ENCODE measurements around the gene PIK3C3.
"Not testable (repeated sequence)": the region's sequence is repeated elsewhere in the genome, so short reads cannot be mapped to it uniquely, and the experiment has no call there.

PIK3C3 gene

GRCh38 chr18:42080340-42080739 is 125.3 kb downstream of the PIK3C3 start:
- no peak for DNase-seq

- DNase-seq = no peak
Observed at GRCh38 chr18:42082415-42083234, 127.6 kb downstream of the PIK3C3 start.

GRCh38 chr18:42086288-42086687 is 131.3 kb downstream of the PIK3C3 start:
- DNase-seq = no peak

- no peak for DNase-seq
Observed at GRCh38 chr18:42087235-42087634, 132.2 kb downstream of the PIK3C3 start.

- no peak for DNase-seq
Observed at GRCh38 chr18:42087876-42088275, 132.8 kb downstream of the PIK3C3 start.

DNA sequence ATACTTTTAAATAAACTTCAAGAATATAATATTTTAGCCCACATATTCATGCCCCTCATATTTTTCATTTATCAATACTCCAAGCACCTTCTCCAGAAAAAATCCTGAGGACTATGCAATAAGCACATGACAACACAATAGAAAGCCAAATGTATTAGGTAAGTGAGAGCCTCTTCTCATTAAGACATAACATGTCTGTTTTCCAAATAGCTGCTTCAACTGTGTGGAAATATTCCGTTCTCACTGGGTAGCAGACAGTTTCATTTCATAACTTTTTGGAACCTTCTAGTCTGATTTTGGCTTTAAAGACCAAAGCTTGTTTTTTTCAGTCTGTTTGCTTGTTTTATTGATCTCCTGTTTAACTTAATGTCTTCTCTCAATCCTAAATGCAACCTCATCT is 137.8 kb downstream of the PIK3C3 start:
- DNase-seq = no peak

GRCh38 chr18:42094875-42095274 is 139.8 kb downstream of the PIK3C3 start:
- no peak for DNase-seq

DNA sequence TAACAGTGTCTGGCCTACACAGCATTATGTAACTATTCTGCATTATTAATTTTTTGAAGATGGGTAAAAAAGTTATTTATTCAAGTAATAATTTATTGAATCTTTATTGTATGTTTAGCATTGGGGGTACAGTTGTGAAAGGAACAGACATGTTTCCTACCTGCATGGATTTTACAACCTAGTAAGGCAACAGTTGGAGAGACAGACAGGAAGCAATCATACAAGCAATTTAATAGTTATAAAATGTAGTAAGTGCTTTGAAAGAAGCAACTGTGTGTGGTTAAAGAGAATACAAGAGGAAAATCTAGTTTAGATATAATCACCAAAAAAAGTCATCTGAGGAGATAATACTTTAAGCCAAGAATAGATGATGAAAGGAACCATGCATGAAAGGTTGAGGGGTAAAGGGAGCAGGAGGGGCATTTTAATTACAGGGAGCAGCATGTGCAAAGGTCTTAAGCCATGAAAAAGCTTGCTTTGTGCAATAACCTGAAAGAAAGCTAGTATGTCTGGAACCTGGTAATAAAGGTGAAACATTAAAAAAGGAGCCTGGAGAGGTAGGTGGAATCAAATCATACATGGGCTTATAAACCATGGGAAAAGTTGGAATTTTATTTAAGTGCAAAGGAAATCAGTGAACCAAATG is 140.8 kb downstream of the PIK3C3 start:
- DNase-seq = no peak

- DNase-seq = no peak
Observed at GRCh38 chr18:42100248-42100647, 145.2 kb downstream of the PIK3C3 start.

GRCh38 chr18:42100911-42101310 is 145.9 kb downstream of the PIK3C3 start:
- no peak for DNase-seq

DNA sequence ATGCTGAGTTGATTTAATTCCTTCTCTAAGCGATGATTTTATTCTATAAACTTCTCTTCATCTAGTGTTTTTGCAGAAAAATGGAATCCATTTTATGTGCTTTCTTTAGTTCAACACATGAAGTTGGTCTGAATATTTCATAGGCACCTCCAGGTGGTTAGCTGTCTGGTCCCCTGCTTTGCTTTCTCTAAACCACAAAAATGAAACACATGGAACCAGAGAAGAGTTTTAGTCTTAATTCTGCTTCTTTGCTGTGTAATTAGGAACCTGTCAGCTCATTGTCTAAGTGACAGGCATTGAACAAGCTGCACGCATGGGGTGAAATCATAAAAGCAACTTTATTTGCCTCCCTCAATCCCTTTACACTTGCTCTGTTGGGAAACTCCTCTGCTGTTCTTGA is 150.4 kb downstream of the PIK3C3 start:
- DNase-seq = no peak

DNA sequence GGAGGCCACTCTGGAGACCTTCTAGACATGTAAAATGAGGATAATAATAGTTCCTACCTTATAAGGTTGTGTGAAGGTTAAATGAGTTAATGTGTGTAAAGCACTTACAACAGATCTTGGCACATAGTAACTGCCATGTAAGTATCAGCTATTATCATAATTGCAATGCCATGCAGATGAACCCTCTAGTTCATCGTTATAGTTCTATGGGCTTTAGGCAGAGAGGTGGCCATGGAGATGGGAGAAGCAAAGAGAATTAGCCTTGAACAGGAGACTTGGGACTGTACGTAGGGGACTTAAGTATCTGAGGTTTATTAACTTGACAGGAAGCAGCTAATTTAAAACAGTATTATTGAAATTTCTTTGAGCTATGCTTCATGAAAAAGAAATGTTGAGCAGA is 151.8 kb downstream of the PIK3C3 start:
- DNase-seq = no peak

DNA sequence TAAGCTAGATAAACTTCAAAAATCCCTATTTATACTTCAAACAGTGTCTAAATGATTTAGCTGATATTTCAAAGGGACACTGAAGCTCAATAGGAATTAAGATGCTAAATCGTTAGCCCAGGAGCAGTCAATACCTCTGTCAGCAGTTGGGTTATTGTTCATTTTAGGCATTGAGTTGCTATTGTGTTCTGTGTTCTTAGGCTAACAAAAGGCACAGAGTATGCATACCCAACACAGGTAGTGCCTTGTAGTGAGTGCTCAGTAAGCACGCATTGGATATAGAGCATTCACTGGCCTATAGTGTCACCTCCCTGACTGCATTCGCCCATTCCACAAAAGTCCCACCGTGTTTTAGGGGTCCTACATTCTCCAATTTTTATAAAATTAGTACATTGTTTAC is 152.3 kb downstream of the PIK3C3 start:
- DNase-seq = no peak

GRCh38 chr18:42107691-42108450 is 152.8 kb downstream of the PIK3C3 start:
- DNase-seq = no peak

DNA sequence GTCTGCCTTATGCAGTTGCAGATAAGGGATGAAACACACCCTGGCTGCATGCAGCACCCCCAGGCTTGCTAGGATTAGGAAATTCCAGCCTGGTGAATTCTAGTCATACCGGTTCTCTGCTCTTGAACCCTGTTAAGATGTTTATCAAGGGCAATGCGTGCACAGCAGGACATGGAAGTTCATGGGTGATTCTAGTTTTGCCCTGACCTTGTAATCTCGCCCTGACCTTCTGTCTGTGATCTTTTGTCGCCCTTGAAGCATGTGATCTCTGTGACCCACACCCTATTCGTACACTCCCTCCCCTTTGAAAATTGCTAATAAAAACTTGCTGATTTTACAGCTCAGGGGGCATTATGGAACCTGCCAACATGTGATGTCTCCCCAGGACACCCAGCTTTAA is 157.1 kb downstream of the PIK3C3 start:
- not testable (repeated sequence) for DNase-seq

GRCh38 chr18:42112657-42113420 is 157.8 kb downstream of the PIK3C3 start:
- peak; percentile 92 for DNase-seq

DNA sequence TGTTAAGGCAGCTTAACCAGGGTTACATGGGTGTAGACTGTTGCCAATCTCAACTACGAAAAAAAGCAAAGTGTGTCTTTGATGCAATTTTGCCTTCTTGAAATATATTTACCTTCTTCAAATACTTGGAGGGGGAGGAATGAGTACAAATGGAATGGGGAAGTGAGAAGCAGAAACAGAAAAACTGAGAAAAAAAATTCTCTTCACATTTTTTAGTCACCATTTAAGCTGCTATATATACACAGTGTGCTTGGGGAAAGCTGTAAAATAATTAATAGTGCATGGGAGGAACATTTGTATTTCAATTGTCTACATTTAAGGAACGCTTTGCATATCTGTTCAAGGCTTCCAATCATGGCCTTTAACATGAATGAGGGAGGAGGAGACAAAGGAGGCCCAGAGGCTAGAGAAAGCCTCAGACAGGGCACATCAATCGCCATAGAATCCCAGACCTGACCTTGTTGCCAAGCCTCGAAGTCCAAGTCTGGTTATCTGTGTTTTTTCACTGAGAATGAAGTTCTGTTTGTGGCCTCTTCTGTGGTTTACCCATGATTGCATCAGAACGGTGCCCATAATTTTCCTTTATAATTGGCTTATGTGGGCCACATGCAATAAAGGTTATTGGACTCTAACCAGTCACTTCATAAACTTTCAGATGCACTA is 158.6 kb downstream of the PIK3C3 start:
- DNase-seq = peak; percentile 86

DNA sequence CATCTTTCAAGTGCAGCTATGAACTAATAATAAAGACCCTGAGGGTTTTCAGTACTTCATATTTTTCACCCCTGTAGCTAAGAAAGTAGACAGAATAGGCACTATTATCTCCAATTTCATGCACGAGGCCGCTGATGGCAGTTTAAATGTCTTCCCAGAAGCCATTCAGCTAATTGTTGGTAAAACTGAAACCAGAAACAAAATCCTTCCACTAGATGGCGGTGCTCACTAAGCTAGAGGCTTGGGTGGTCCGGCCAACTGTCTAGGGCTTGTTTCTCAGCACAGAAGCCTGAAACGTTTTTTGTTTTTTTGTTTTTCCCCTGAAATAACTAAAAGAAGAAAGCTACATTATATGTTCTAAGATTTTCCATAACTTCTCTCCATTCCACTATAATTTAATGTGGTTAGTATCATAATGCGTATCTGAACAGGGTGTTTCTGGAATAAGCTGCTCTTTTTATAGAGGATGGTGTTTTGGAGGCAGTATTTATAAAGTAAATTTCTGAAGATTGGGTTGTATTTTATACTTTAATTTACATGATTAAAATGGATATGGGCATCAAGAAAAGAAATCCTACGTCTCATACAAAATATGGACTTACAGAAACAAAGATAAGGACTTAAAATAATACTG is 159.4 kb downstream of the PIK3C3 start:
- DNase-seq = no peak

DNA sequence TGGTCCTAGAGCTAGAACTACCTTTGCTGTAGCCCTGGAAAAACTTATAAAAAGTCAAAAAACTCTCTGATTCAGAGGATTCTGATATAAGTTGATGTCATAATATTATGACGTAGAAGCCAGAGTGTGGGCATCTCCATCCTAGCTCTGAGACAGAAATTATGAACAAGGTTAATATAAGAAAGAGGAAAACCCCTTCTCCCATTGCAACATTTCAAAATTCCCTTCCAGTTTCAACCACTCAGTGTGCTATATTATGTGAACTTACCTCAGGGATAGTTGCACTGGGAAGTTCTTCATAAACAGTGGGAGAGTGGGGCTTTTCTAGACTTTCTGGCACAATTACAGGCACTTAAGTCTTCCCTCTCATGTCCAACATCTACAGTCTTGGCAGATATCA is 171.6 kb downstream of the PIK3C3 start:
- DNase-seq = no peak

DNA sequence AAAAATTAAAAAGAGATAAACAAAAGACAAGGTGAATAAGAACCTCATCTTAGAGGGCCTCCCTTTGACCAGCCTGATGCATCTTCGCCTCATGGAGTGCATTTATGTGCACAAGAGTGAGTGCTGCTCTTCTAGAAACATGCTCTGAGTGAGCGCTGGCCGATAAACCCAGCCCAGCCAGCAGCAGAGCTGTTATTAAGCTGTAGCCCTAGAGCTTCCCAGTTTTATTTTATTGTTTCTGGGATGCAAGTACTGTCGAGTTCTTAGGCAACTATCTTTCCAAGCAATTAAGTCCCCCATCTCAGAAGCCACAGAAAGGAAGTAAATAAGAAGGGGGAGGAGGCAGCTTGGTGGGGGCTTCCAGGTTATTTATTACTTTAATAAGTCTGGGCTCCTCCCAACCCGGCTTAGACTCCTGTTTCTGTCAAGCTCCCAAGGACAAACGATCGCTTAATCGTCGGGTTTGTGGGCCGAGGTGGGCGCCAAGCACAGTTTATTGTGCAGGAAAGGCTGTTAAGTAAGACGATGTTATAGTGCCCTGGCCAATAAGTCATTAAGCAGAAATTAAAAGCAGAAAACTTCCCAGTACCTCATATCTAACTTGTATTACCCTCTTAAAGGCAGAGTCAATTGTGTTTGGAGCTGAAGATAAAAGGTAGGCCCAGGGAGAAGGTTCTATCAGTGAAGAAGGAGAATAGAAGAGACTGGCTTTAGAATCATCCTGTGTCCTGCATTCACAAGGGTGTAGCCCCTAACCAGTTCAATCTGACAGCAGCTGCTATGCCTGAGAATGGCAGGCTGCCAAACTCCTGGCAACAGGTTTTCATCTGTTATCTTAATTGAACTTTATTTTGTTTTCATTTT is 176.3 kb downstream of the PIK3C3 start:
- DNase-seq = no peak

- no peak for DNase-seq
Observed at GRCh38 chr18:42131930-42132244, 176.9 kb downstream of the PIK3C3 start.
